ENCODE measurements around the gene SLIT3. TPM values are rescaled to one million over a fixed set of nuclear protein-coding genes. Genes with fewer than 3 reads are reported as not detected.

The SLIT3 gene
- polyA plus RNA-seq, 1 of the 3 experiments (the other 2 are of a cell fraction): 119 TPM

GRCh38 chr5:169027501-169028061, 273.4 kb downstream of the SLIT3 start:
- H3F3A ChIP-seq (replicated peaks; ENCODE audit: insufficient read depth): no peaks in the 10 kb centered on the region
- no peak overlapping the region for H3K27ac ChIP-seq (ENCODE audit: low read depth in 2 of 2, low read length in 1 of 2)
- no peaks in the 10 kb centered on the region for H3K9me3 ChIP-seq
- H4K20me1 ChIP-seq (ENCODE audit: insufficient read depth): no peaks in the 10 kb centered on the region
- ChIA-PET POLR2A (no interaction called here), CTCF (no interaction called here)
- no peak overlapping the region for H3K4me3 ChIP-seq (ENCODE audit: low read depth in 2 of 2, low read length in 1 of 2)
- H3K4me2 ChIP-seq: no peak overlapping the region
- peaks cover 5 to 11% of the 10 kb centered on the region in 2 experiments for H3K36me3 ChIP-seq (replicated peaks in 1 of 2; ENCODE audit: control insufficient read depth in 1 of 2, insufficient read depth in 2 of 2, low read length in 1 of 2)
- H3K9ac ChIP-seq: no peak overlapping the region
- no peaks in the 10 kb centered on the region for H3K27me3 ChIP-seq (ENCODE audit: insufficient read depth)
- TF ChIP-seq NFIC (IDR thresholded peaks at IDR 0.05; ENCODE audit: borderline replicate concordance) (no peak), RFX5 (IDR thresholded peaks at IDR 0.05; ENCODE audit: low read length) (no peak), TCF12 (IDR thresholded peaks at IDR 0.05) (no peak)
- DNase-seq: no peak
- peaks cover 0 to 9% of the 10 kb centered on the region in 2 experiments; a peak in 1 of 4 replicates for H3K4me1 ChIP-seq (ENCODE audit: control insufficient read depth in 1 of 2, insufficient read depth in 2 of 2, low read depth in 1 of 2, low read length in 1 of 2)
- H2AFZ ChIP-seq (ENCODE audit: low read depth): no peak overlapping the region
- no peaks in the 10 kb centered on the region for H3K9me2 ChIP-seq
- WGBS (ENCODE audit: low lambda C conversion rate): 95% methylated on average over 11 of the region's 11 CpGs
- H3K79me2 ChIP-seq (ENCODE audit: insufficient read depth): no peaks in the 10 kb centered on the region

GRCh38 chr5:169025491-169025890, 275.4 kb downstream of the SLIT3 start:
- Histone ChIP-seq H3K27ac (ENCODE audit: low read depth in 2 of 2, low read length in 1 of 2) (no peak overlapping the region), H3K4me2 (no peak overlapping the region), H3K4me3 (ENCODE audit: low read depth in 2 of 2, low read length in 1 of 2) (no peak overlapping the region), H3K9me3 (no peaks in the 10 kb centered on the region), H4K20me1 (ENCODE audit: insufficient read depth) (no peaks in the 10 kb centered on the region), H3K9ac (no peak overlapping the region), H3K79me2 (ENCODE audit: insufficient read depth) (no peaks in the 10 kb centered on the region), H3K27me3 (ENCODE audit: insufficient read depth) (no peaks in the 10 kb centered on the region), H2AFZ (ENCODE audit: low read depth) (no peak overlapping the region), H3K9me2 (no peaks in the 10 kb centered on the region), H3K4me1 (ENCODE audit: control insufficient read depth in 1 of 2, insufficient read depth in 2 of 2, low read depth in 1 of 2, low read length in 1 of 2) (peaks cover 0 to 9% of the 10 kb centered on the region in 2 experiments; a peak in 1 of 4 replicates), H3F3A (replicated peaks; ENCODE audit: insufficient read depth) (no peaks in the 10 kb centered on the region), H3K36me3 (replicated peaks in 1 of 2; ENCODE audit: control insufficient read depth in 1 of 2, insufficient read depth in 2 of 2, low read length in 1 of 2) (peaks cover 0 to 11% of the 10 kb centered on the region in 2 experiments)
- no peak for TF ChIP-seq PBX3 (IDR thresholded peaks at IDR 0.05)
- ChIA-PET POLR2A (no interaction called here), CTCF (interaction anchor here (1.2 to 1.5 kb wide), 2 partner anchors 12 to 22 kb away, joined by 3 read pairs; no protein-coding TSS in a partner anchor)
- DNase-seq: no peak
- WGBS (ENCODE audit: low lambda C conversion rate): 88% methylated on average over 1 of the region's 1 CpG

- no peak for DNase-seq
- no peak for TF ChIP-seq SIN3A (IDR thresholded peaks at IDR 0.05; ENCODE audit: borderline replicate concordance, low read depth, low read length)
- no peak for TF ChIP-seq IRF3 (IDR thresholded peaks at IDR 0.05; ENCODE audit: low read depth, low read length)
- no peak for TF ChIP-seq TCF12 (IDR thresholded peaks at IDR 0.05)
- TF ChIP-seq NFIC (IDR thresholded peaks at IDR 0.05; ENCODE audit: borderline replicate concordance): no peak
- no peak for TF ChIP-seq EP300 (IDR thresholded peaks at IDR 0.05; ENCODE audit: borderline replicate concordance in 1 of 2, low read depth in 1 of 2, low read length in 1 of 2)
- peaks cover 0 to 11% of the 10 kb centered on the region in 2 experiments for H3K36me3 ChIP-seq (replicated peaks in 1 of 2; ENCODE audit: control insufficient read depth in 1 of 2, insufficient read depth in 2 of 2, low read length in 1 of 2)
- H3K4me1 ChIP-seq (ENCODE audit: control insufficient read depth in 1 of 2, insufficient read depth in 2 of 2, low read depth in 1 of 2, low read length in 1 of 2): peaks cover 0 to 4% of the 10 kb centered on the region in 2 experiments; a peak in 1 of 4 replicates
- H4K20me1 ChIP-seq (ENCODE audit: insufficient read depth): no peaks in the 10 kb centered on the region
- H3F3A ChIP-seq (replicated peaks; ENCODE audit: insufficient read depth): no peaks in the 10 kb centered on the region
- H3K9ac ChIP-seq: no peak overlapping the region
- no peaks in the 10 kb centered on the region for H3K9me2 ChIP-seq
- ChIA-PET POLR2A (no interaction called here), CTCF (interaction anchor here (1.2 kb wide), 1 partner anchor 21 kb away, joined by 3 read pairs; no protein-coding TSS in a partner anchor)
- 88% methylated on average over 8 of the region's 11 CpGs for WGBS (ENCODE audit: low lambda C conversion rate)
- H3K4me2 ChIP-seq: no peak overlapping the region
- no peaks in the 10 kb centered on the region for H3K9me3 ChIP-seq
- H3K79me2 ChIP-seq (ENCODE audit: insufficient read depth): no peaks in the 10 kb centered on the region
- H3K27ac ChIP-seq (ENCODE audit: low read depth in 2 of 2, low read length in 1 of 2): no peak overlapping the region
- no peak overlapping the region for H2AFZ ChIP-seq (ENCODE audit: low read depth)
- H3K4me3 ChIP-seq (ENCODE audit: low read depth in 2 of 2, low read length in 1 of 2): no peak overlapping the region
- H3K27me3 ChIP-seq (ENCODE audit: insufficient read depth): no peaks in the 10 kb centered on the region
Measured at GRCh38 chr5:169024421-169024820, 276.5 kb downstream of the SLIT3 start.

Measured in SK-N-SH (cell line).